H9 (cell line): ENCODE results near the gene TFEB. TPM values are rescaled to one million over a fixed set of nuclear protein-coding genes. Genes with fewer than 3 reads are reported as not detected.
A peak's percentile ranks its signal among the peaks of the same experiment; 100 is the strongest.

Experiments
- DNase-seq: peaks from one replicate; pipeline ENCODE4 v3.0.0-alpha.2; 2017
- H2AFZ ChIP-seq: one replicate; pipeline ENCODE4 v1.6.1; 2013; ENCODE audit warnings: mild to moderate bottlenecking, low read length, control low read depth, moderate library complexity
- H2AK5ac ChIP-seq: 2 replicates; pipeline ENCODE4 v1.6.1; 2013; ENCODE audit warnings: low read length, control low read depth, mixed read lengths; ENCODE audit not compliant: insufficient read length
- H2BK120ac ChIP-seq: one replicate; pipeline ENCODE4 v1.6.1; 2013; ENCODE audit warnings: low read depth, mild to moderate bottlenecking, low read length, control low read depth, inconsistent platforms; ENCODE audit not compliant: poor library complexity, severe bottlenecking
- H2BK12ac ChIP-seq: 2 replicates; pipeline ENCODE4 v1.6.1; 2013; ENCODE audit warnings: low read length, control low read depth, mixed read lengths, low read depth; ENCODE audit not compliant: insufficient read length
- H2BK15ac ChIP-seq: 2 replicates; pipeline ENCODE4 v1.6.1; 2013; ENCODE audit warnings: low read depth, low read length, control low read depth
- H2BK20ac ChIP-seq: one replicate; pipeline ENCODE4 v1.6.1; 2013; ENCODE audit warnings: low read depth, mild to moderate bottlenecking, low read length, control low read depth, inconsistent platforms; ENCODE audit not compliant: poor library complexity, severe bottlenecking
- H2BK5ac ChIP-seq: 2 replicates; pipeline ENCODE4 v1.6.1; 2013; ENCODE audit warnings: low read length, control low read depth, mixed read lengths; ENCODE audit not compliant: insufficient read length
- H3K14ac ChIP-seq: 2 replicates; pipeline ENCODE4 v1.6.1; 2013; ENCODE audit warnings: low read length, control low read depth; ENCODE audit not compliant: insufficient read depth
- H3K18ac ChIP-seq: 2 replicates; pipeline ENCODE4 v1.6.1; 2013; ENCODE audit warnings: low read depth, mild to moderate bottlenecking, mixed read lengths, low read length, control low read depth; ENCODE audit not compliant: insufficient read length
- H3K23ac ChIP-seq: 2 replicates; pipeline ENCODE4 v1.6.1; 2013; ENCODE audit warnings: low read length, control low read depth, mixed read lengths, low read depth; ENCODE audit not compliant: insufficient read length
- H3K23me2 ChIP-seq: 2 replicates; pipeline ENCODE4 v1.6.1; 2013; ENCODE audit warnings: low read depth, mild to moderate bottlenecking, mixed read lengths, low read length, control low read depth; ENCODE audit not compliant: insufficient read length, poor library complexity, severe bottlenecking
- H3K27ac ChIP-seq: 2 replicates; pipeline ENCODE4 v1.5.1; 2013; ENCODE audit warnings: low read length, control low read depth, mixed read lengths, low read depth; ENCODE audit not compliant: insufficient read length
- H3K27me3 ChIP-seq: 2 replicates; pipeline ENCODE4 v1.6.1; 2013; ENCODE audit warnings: low read length, control low read depth, inconsistent platforms; ENCODE audit not compliant: insufficient read depth
- H3K4ac ChIP-seq: 2 replicates; pipeline ENCODE4 v1.6.1; 2013; ENCODE audit warnings: low read depth, mild to moderate bottlenecking, control low read depth, inconsistent platforms, low read length, moderate library complexity
- H3K4me1 ChIP-seq: 2 replicates; pipeline ENCODE4 v1.6.1; 2013; ENCODE audit warnings: low read length, control low read depth, inconsistent platforms; ENCODE audit not compliant: insufficient read depth
- H3K4me2 ChIP-seq: 2 replicates; pipeline ENCODE4 v1.6.1; 2013; ENCODE audit warnings: low read length, control low read depth, mixed read lengths; ENCODE audit not compliant: insufficient read length, insufficient read depth
- H3K56ac ChIP-seq: 2 replicates; pipeline ENCODE4 v1.6.1; 2013; ENCODE audit warnings: low read depth, mild to moderate bottlenecking, mixed read lengths, low read length, control low read depth; ENCODE audit not compliant: insufficient read length
- H3K79me1 ChIP-seq: 2 replicates; pipeline ENCODE4 v1.6.1; 2013; ENCODE audit warnings: low read depth, mild to moderate bottlenecking, moderate library complexity, low read length, control low read depth, inconsistent platforms; ENCODE audit not compliant: insufficient read depth, poor library complexity, severe bottlenecking
- H3K79me2 ChIP-seq: 2 replicates; pipeline ENCODE4 v1.6.1; 2013; ENCODE audit warnings: low read length, control low read depth, inconsistent platforms; ENCODE audit not compliant: insufficient read depth
- H3K9ac ChIP-seq: 2 replicates; pipeline ENCODE4 v1.6.1; 2013; ENCODE audit warnings: low read length, control low read depth, mixed read lengths; ENCODE audit not compliant: insufficient read length; ENCODE audit errors: extremely low read depth
- H3K9me3 ChIP-seq: one replicate; pipeline ENCODE4 v1.6.1; 2013; ENCODE audit warnings: low read depth, low read length, inconsistent platforms; ENCODE audit not compliant: control insufficient read depth
- H3T11ph ChIP-seq: one replicate; pipeline ENCODE4 v1.6.1; 2013; ENCODE audit warnings: mild to moderate bottlenecking, low read length, control low read depth, inconsistent platforms
- H4K20me1 ChIP-seq: one replicate; pipeline ENCODE4 v1.6.1; 2013; ENCODE audit not compliant: control insufficient read depth, insufficient read length, insufficient read depth
- H4K5ac ChIP-seq: 2 replicates; pipeline ENCODE4 v1.6.1; 2013; ENCODE audit warnings: low read depth, mild to moderate bottlenecking, mixed read lengths, low read length, control low read depth; ENCODE audit not compliant: insufficient read length
- H4K8ac ChIP-seq: replicated peaks from 2 replicates; pipeline ENCODE4 v1.6.1; 2013; ENCODE audit warnings: low read length, control low read depth, mixed read lengths, low read depth; ENCODE audit not compliant: insufficient read length
- H4K91ac ChIP-seq: 2 replicates; pipeline ENCODE4 v1.6.1; 2013; ENCODE audit warnings: low read depth, mild to moderate bottlenecking, moderate library complexity, mixed read lengths, low read length, control low read depth; ENCODE audit not compliant: insufficient read length
- H3K27ac Mint-ChIP-seq, 3 experiments: 2 replicates in 2 of 3; 3 replicates in 1 of 3; pipeline ENCODE4 v1.8.0; 2020 to 2021; ENCODE audit warnings: mixed read lengths in 3 of 3, mild to moderate bottlenecking in 1 of 3, moderate library complexity in 1 of 3
- H3K27me3 Mint-ChIP-seq: 2 replicates; pipeline ENCODE4 v1.8.0; 2021; ENCODE audit warnings: low read depth, mild to moderate bottlenecking, moderate library complexity, mixed read lengths
- H3K36me3 Mint-ChIP-seq, 3 experiments: 2 replicates in 2 of 3; 3 replicates in 1 of 3; pipeline ENCODE4 v1.8.0; 2020 to 2021; ENCODE audit warnings: low read depth in 3 of 3, mixed read lengths in 3 of 3; ENCODE audit not compliant: insufficient read depth in 1 of 3
- H3K4me1 Mint-ChIP-seq, 2 experiments: 2 replicates each; pipeline ENCODE4 v1.8.0; 2020; ENCODE audit warnings: mixed read lengths in 2 of 2
- H3K4me3 Mint-ChIP-seq, 2 experiments: 2 replicates in 1 of 2; 3 replicates in 1 of 2; pipeline ENCODE4 v1.8.0; 2020 to 2021; ENCODE audit warnings: mild to moderate bottlenecking in 2 of 2, mixed read lengths in 2 of 2, moderate library complexity in 1 of 2
- H3K9me3 Mint-ChIP-seq, 2 experiments: 2 replicates in 1 of 2; 3 replicates in 1 of 2; pipeline ENCODE4 v1.8.0; 2020; ENCODE audit warnings: mild to moderate bottlenecking in 2 of 2, mixed read lengths in 2 of 2, moderate library complexity in 1 of 2
- CTCF ChIP-seq: fragments of 200-600 bp; sonication (generic); conservative IDR thresholded peaks from 3 replicates; pipeline ENCODE4 v1.8.0; 2021; ENCODE audit warnings: antibody characterized with exemption, mild to moderate bottlenecking
- WGBS: extraction: QIAGEN DNeasy Blood & Tissue Kit; methylation state at CpG from one replicate; pipeline ENCODE4 v1.1.7; 2013; ENCODE audit warnings: missing lambda C conversion rate, low lambda C conversion rate, mixed read lengths; ENCODE audit not compliant: insufficient read length; ENCODE audit errors: extremely low coverage; 5-methylcytosine and 5-hydroxymethylcytosine counted together
- total RNA-seq: library from RNA; stranded (reverse); gene quantifications from 2 replicates; pipeline ENCODE4 v1.2.1, GENCODE V29; 2021

TFEB gene
- total RNA-seq, 1 experiment from 2014 or later, result 1.2 TPM

DNA sequence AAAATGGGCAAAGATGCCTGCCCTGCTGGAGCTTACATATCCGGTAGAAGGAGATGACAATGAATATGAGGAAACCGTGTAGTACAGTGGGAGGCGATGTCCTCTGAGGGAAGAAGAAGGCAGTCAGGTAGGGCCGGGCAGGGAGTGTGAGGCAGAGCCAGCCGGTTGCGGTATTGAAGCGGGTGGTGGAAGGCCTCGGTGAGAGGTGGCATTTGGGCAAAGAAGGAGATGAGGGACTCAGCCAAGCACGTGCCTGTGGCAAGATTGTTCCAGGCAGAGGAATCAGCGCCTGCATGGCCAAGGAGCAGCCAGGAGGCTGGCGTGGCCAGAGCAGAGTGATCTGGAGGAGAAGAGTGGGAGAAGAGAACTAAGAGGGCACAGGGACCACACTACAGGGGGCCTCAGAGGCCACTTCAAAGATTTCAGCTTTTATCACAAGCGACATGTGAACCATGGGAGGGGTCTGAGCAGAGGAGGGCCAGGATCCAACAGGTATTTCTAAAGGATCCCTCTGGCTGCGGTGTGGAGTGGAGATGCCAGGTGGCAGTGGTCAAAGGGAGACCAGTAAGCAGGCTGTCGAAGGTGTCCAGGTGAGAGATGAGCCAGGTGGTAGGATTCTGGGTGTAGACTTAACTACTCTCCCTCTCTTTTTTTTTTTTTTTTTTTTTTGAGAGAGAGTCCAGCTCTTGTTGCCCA, 83.3 kb downstream of the TFEB start:
- Histone ChIP-seq H3K4me1 (no peaks in the 10 kb centered on the region), H3K9me3 (no peaks in the 10 kb centered on the region), H4K5ac (no peak overlapping the region), H2BK5ac (no peak overlapping the region), H3T11ph (no peak overlapping the region), H3K27ac (no peak overlapping the region), H3K4me2 (no peak overlapping the region), H2BK20ac (no peak overlapping the region), H3K23ac (no peak overlapping the region), H2AFZ (no peak overlapping the region), H3K79me2 (no peaks in the 10 kb centered on the region), H4K20me1 (no peaks in the 10 kb centered on the region), H3K27me3 (no peaks in the 10 kb centered on the region), H3K23me2 (no peaks in the 10 kb centered on the region), H3K79me1 (no peaks in the 10 kb centered on the region), H3K9ac (no peak overlapping the region), H3K4ac (no peak overlapping the region), H2BK12ac (no peak overlapping the region), H2BK15ac (no peak overlapping the region), H3K18ac (no peak overlapping the region), H4K91ac (no peak overlapping the region), H2AK5ac (no peak overlapping the region), H4K8ac (no peak overlapping the region), H2BK120ac (no peak overlapping the region), H3K56ac (no peak overlapping the region), H3K14ac (no peak overlapping the region)
- peaks cover 2% of the 10 kb centered on the region; the same call in 1 of the 2 replicates for H3K27me3 Mint-ChIP-seq
- H3K4me3 Mint-ChIP-seq, result no peak overlapping the region
- no peak for DNase-seq
- H3K27ac Mint-ChIP-seq, result peak overlapping the region in 2 of 3 experiments; percentile 35 to 62; a peak in 5 of 7 replicates
- H3K36me3 Mint-ChIP-seq, result peaks cover 23 to 47% (median 24%) of the 10 kb centered on the region in 3 experiments; a peak in 6 of 7 replicates
- TF ChIP-seq CTCF, result no peak
- peaks cover 3 to 8% of the 10 kb centered on the region in 2 experiments; a peak in 3 of 4 replicates for H3K4me1 Mint-ChIP-seq
- no CpG with 5 or more reads among the region's 14 CpGs for WGBS
- H3K9me3 Mint-ChIP-seq, result no peaks in the 10 kb centered on the region
